CD4-positive, alpha-beta T cell treated with Interleukin-12 subunit alpha and Interleukin-12 subunit beta, for 1 hour (primary cell): ENCODE measurements around the gene KATNB1.

Experiments used
- DNase-seq: peaks from one replicate; pipeline ENCODE4 v3.0.0-alpha.2; 2020

KATNB1 gene, protein sequence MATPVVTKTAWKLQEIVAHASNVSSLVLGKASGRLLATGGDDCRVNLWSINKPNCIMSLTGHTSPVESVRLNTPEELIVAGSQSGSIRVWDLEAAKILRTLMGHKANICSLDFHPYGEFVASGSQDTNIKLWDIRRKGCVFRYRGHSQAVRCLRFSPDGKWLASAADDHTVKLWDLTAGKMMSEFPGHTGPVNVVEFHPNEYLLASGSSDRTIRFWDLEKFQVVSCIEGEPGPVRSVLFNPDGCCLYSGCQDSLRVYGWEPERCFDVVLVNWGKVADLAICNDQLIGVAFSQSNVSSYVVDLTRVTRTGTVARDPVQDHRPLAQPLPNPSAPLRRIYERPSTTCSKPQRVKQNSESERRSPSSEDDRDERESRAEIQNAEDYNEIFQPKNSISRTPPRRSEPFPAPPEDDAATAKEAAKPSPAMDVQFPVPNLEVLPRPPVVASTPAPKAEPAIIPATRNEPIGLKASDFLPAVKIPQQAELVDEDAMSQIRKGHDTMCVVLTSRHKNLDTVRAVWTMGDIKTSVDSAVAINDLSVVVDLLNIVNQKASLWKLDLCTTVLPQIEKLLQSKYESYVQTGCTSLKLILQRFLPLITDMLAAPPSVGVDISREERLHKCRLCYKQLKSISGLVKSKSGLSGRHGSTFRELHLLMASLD

DNA sequence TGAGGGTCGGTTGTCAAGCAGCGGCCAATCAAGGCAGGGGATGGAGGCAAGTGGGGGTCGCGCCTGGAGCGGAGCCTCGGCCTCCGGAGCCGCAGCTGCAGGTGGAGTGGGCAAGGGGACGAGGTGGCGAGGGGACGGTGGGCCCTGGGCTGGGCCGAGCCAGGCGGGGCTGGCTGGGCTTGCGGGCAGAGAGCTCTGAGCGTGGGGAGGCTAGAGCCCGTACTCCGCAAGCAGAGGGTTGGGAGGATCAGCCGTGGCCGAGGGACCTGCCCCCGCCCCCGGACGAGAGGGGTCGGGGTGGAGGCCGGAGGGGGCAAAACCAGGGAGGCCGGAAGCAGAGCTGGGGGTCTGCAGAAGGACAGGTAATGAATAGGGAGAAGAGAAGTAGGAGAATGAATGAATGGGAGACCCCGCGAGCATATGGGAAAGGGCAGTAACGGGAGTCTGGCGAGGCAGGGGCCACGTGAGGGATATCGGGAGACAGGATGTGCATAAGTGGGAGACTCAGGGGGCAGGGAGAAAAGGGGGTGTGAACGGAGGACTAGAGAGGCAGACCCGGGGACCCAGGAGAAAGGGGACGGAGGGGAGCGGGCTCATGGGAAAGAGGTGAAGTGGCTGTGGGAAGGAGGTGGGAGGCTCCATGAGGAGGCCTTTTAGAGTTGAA, at the start of gene KATNB1:
Gene KATNB1, plus strand, starts transcription at position 16 of the 664 bp plus-strand sequence. CDS start 1,474 bp downstream, outside the sequence.
- no peak for DNase-seq

DNA sequence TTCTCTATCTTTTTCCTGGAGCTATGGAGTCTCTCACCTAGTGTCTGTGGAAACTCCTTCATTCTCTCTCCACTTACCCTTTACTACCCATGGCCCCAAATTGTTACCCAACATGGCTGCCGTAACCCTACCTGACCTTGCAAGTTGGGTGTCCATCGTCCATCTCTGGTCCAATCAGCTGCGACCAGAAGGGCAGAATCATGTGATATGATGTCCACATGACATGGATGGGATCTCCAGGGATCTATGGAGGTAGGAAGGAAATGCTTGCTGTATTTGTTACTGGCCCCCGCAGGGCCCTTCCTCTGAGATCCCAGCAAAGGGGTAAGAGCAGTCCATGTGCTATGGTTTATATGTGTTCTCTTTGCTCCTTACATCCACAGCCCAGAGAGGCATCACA, 49.0 kb upstream of the KATNB1 start:
- DNase-seq, result no peak

DNA sequence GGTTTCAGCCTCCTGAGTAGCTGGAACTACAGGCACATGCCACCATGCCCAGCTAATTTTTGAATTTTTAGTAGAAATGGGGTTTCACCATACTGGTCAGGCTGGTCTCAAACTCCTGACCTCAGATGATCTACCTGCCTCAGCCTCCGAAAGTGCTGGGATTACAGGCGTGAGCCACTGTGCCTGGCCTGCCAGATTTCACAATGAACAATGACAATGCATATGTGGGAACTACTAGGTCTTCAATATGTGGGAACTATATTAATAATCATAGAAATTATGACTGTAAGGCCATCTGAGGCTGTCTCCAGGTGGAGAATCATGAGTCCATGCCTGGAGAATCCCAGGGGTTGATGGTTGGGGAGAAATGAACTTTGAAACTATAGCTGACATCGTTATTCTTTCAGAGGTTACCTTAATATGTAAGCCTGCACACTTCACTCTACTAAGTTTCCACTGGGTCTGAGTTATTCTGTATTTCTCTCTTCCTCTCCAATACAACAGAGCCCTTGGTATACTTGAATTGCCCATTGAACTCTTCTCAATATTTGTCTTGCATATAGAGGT, 48.1 kb upstream of the KATNB1 start:
- no peak for DNase-seq

DNA sequence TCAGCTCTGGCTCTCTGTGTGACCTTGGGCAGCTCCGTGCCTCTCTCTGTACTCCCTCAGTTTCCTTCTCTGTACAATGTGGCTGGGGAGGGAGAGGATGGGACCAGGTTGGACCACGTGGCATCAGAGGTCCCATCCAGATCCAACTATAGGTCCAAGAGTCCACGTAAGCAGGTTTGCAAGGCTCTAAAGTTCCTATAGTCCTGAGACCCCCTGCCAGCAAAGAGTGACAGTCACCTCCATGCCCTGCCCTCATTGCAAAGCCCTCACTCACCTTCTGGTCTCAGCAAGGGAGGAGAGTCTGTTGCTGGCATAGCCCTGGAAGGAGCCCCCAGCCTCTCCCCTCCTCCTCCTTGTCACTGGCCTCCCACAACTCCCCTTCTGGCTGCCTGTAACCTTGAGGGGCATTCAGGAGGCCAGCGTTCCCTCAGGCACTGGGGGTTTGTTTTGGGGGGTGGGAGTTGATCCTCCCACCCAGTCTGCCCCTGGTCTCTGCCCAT, 47.0 kb upstream of the KATNB1 start:
- DNase-seq, result no peak

DNA sequence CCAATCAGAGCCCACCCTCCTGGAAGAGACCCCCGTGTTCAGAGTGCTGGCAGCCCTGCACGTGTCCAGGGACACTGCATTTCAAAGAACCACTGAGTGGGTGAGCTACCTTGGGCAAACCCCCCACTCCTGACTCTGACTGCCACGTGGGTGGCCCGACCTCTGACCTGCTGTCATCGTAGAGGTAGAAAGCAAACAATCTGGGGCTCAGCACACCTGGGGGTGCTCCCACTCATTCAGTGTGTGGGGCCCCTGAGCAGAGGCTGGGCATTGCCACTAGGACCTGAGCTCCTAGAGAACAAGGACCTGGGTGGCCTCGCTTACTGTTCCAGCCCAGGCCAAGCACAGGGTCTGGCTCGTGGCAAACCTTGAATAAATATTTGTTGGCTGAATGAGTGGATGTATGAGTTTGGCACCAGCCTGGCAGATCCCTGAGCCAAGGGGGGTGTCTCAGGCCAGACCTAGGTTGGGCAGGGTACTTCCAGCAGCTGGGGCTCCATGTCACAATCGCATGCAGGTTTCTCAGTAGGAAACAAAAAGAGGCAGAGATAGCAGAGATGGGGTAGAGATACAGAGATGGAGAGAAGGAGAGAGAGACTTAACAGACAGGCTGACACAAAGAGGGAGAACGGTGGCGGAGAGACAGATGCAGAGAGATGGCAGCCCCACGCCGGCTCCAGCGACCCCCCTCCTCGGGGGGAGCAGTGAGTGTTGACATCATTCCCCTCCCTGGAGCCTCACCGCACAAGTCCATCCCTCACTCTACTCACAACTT, 46.4 kb upstream of the KATNB1 start:
- DNase-seq, result no peak

DNA sequence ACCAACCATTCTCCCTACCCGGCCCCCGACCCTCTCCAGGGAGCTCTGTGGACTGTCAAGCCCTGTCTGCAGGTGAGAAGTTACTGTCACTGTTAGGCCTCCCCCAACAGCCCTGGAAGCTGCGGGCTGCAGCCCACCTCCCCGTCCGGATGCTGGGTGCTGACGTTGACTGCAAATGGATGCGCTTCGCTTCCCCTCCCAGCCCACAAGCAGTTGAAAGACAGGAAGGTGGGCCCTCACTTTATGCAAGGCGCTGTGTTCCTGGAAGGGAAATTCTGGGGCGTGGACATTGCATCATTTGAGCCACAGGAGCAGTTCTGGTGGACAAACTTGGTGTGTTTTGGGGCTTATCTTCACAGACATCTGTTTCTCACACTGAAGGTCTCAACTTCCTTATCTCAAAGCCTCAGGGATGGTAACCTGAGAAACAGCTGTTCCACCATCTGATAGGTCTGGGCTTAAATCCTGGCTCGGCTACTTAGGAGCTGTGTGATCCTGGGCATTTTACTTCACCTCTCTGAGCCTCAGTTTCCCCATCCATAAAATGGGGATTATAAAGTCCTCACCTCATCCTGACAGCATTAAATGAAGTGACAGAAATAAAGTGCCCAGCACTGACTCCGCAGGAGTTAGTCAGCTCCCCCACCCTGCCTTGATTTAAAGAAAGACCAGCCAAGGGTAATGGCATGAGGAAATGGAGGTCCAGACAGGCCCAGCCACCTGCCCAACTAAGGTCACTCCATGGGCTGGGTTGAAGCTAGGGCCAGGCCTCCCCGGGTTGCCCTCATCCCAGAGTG, 45.6 kb upstream of the KATNB1 start:
- DNase-seq, result peak; percentile 46

DNA sequence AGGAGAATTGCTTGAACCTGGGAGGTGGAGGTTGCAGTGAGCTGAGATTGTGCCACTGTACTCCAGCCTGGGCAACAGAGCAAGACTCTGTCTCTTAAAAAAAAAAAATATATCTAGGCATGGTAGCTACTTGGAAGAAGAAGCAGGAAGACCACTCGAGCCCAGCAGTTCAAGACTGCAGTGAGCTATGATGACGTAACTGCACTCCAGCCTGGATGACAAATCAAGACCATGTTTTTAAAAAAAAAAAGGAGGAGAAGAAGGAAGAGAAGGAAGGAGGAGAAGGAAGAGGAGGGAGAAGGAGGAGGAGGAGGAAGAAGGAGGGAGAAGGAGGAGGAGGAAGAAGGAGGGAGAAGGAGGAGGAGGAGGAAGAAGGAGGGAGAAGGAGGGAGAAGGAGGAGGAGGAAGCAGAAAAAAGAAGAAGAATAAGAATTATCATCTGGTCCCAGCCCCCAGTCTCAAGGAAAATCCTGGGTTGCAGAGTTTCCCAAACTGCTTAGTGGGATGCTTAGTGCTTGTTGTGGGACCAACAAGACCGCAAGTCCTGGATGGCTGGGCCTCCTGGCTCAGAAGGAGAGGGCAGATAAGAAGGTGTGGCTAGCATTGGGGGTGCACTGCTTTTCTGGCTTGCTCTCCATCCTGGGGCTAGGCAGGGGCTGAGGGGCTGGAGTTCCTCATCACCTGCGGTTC, 44.6 kb upstream of the KATNB1 start:
- DNase-seq, result no peak

DNA sequence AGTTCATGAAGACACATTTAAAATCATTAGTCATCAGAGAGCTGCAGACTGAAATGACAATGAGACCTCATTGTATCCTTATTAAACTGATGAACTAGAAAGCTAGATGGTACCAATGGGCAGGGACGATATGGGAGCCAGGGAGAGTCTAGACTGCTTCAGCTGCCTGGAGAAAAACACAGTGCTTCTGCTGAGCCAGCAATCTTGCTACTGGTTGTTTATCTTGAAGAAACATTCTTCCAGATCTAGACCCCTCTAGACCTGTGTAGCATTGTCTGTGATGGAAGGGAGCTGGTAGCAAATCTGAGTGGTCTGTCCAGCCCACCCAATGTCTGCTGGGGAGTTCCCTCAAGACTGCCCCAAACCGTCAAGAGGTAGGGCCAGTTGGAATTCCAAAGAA, 42.9 kb upstream of the KATNB1 start:
- no peak for DNase-seq

DNA sequence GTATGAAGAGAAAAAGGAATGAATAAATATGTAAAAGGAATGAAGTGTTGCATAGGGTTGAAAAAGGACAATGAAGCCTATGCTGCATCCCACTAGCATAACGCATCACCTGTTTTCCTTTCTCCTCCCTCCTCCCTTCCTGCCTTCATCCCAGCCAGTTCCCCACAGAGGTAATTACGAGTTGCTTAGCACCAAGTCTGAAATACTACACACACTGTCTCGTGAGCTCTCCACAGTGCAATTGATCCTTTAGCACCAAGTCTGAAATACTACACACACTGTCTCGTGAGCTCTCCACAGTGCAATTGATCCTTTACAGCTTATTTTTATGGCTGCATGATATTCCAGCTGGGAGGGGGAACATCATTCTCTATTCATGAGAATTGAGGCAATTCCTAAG, 42.0 kb upstream of the KATNB1 start:
- no peak for DNase-seq

DNA sequence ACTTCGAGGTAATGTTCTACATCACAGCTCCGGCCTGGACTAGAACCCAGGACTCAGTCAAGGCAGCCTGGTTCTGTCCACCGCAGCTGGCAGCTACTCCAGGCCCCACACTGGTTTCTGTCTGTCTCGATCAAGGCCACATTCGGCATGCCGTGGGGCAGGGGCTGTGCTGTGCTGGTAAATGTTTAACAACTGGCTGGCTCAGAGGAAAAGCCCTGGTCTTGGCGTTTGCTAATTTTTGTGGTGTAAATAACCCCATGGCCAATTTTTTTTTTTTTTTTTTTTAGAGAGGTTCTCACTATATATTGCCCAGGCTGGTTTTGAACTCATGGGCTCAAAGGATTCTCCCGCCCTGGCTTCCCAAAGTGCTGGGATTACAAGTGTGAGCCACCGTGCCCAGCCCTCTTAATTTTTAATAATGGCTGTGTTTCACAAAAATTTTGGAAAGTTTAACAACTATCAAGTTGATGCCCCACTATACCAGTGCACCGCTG, 41.3 kb upstream of the KATNB1 start:
- no peak for DNase-seq

DNA sequence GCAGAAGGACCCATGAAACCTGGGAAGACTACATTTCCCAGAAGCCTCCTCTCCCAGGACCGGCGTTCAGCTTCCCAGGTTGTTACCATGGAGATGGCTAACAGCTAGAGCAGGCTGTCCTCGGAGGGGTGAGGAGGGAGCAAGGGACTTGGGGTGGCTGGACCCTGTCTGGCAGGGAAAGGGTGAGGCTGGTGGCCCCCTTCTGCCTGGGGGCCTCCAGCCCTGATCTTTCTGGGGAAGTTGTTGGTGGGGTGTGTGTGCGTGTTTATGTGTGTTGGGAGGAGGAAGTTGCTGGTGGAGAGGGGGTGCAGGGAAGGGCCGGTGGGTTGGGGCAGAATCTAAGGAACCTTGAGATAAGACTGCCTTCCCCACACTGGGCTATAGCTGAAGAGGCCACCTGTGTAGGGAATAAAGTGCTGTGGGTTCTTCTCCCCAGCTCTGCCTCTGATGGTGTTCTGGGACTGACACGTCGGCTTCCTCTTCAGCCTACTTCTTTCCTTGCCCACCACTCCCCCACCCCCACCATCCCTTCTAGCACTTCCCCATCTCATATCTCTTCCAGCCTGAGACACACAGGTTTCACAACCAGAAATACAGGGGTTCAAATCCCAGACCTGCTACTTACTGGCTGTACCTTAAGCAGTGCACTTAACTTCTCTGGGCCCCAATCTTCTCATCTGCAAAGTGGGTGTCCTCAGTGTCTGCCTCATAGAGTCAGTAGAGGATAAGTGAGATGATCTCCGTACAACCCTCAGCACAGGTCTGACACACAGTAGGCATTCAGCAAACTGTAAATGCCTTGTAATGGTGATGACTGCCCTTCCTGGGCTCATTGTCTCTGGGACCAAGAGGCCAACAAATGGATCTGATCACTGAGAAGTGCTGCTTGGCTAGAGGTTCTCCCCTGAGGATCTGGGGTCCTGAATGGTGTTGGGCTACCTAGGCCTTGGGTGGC, 40.6 kb upstream of the KATNB1 start, which contains the start of gene DRC7:
Gene DRC7, plus strand, starts transcription at position 82 of the 955 bp plus-strand sequence. CDS start 3,144 bp downstream, outside the sequence.
- DNase-seq, result peak; percentile 30

DNA sequence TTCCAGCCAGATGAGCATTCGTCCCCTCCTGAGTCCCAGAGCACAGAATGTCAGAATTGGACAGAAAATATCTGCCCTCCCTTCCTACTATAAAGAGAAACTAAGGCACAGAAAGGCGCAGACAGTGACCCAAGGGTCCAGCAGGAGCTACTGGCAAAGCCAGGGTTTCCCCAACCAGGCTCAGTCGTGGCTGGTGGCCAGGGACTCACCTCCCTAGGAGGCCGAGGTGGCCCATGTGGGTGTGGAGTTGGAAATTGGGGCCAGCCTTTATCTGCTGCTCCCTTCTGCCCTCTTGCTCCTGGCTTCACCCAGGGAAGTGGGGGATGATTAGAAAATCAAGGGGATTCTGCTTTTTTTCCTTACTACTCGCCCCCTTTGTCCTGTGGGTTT, 39.9 kb upstream of the KATNB1 start:
- no peak for DNase-seq

DNA sequence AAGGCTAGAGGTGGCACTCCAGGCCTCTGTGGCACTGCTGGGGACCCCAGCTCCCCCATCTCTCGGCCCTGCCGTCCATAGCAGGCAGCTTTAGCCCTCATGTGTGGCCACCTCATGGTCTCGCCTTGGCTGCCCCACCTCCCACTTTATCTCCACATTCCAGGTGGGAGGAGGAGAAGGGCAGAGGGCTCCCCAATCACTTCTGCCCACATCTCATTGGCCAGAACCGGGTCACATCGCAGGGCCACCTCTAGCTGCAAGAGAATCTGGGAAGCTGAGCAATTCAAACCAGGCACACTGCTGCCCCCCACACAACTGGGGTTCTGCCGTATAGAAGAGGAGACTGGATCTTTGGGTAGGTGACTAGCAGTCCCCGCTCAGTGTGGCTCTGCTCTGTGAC, 39.3 kb upstream of the KATNB1 start:
- no peak for DNase-seq

DNA sequence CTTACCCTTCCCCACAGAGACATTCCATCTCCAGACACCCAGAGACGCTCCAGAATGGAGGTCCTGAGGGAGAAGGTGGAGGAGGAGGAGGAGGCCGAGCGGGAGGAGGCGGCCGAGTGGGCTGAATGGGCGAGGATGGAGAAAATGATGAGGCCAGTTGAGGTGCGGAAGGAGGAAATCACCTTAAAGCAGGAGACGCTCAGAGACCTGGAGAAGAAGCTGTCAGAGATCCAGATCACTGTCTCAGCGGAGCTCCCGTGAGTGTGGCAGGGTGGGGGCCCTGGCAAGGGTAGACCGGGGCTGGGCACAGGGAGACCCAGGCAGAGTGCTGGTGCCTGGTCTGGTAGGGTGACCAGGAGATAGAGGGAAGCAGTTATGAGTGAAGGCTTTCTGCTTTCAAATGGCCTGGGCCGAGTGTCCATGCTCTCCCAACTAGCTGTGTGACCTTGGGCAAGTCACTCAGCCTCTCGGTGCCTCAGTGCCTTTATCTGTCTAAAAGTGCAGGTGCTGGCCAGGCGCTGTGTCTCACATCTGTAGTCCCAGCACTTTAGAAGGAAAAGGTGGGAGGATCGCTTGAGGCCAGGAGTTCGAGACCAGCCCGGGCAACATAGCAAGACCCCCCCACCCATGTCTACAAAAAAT, 37.6 kb upstream of the KATNB1 start:
- no peak for DNase-seq

DNA sequence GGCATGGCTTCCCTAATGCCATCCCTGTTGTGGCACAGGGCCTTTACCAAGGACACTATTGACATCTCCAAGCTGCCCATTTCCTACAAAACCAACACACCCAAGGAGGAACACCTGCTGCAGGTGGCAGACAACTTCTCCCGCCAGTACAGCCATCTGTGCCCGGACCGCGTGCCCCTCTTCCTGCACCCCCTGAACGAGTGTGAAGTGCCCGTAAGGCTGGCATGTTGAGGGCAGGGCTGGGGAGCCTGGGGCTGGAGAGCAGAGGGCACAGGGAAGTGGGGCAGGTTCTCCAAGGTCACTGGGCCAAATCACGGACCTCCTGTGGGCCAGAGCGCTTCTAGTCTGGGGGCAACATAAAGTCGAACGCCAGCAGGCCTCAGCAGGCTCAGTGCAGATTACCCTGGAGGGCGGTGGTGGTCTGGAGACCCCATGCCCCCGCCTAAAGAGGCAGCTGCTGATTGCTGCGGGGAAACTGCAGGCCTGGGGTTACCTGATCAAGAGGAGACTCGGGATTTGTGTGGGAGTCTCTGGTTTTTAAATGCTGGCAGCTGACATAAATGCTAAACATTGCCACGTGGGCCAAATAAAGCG, 36.7 kb upstream of the KATNB1 start:
- no peak for DNase-seq

DNA sequence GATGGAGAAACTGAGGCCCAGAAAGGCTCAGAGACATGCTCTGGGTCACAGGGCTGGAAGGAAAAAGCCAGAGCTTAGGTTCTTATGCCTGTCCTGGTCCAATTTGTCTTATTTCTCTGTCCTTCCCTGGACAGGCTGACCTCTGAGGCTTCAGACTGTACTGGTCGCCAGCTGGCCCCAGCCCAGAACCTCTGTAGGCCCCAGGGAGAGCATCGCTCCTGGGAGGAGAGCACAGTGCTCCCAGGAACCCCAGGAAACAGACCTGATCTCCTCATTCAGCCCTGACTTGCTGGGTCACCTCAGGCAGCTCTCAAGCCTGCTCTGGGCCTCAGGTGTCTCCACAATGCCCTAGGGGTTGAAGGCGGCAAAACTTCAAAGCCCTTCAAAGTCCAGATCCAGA, 36.1 kb upstream of the KATNB1 start:
- DNase-seq, result no peak

DNA sequence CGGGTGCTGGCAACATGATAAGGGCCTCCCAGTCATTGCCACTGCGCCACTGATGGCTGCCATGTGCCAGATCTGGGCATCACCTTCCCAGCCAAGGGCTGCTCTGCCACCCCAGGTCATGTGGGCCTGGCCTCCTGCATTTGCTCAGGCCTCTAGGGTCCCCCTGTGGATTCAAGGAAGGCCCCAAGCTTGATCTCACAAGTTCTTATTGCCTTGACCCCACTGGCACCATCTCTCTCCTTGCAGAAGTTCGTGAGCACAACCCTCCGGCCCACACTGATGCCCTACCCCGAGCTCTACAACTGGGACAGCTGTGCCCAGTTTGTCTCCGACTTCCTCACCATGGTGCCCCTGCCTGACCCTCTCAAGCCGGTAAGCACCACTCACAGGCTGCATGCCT, 35.7 kb upstream of the KATNB1 start:
- DNase-seq, result no peak

DNA sequence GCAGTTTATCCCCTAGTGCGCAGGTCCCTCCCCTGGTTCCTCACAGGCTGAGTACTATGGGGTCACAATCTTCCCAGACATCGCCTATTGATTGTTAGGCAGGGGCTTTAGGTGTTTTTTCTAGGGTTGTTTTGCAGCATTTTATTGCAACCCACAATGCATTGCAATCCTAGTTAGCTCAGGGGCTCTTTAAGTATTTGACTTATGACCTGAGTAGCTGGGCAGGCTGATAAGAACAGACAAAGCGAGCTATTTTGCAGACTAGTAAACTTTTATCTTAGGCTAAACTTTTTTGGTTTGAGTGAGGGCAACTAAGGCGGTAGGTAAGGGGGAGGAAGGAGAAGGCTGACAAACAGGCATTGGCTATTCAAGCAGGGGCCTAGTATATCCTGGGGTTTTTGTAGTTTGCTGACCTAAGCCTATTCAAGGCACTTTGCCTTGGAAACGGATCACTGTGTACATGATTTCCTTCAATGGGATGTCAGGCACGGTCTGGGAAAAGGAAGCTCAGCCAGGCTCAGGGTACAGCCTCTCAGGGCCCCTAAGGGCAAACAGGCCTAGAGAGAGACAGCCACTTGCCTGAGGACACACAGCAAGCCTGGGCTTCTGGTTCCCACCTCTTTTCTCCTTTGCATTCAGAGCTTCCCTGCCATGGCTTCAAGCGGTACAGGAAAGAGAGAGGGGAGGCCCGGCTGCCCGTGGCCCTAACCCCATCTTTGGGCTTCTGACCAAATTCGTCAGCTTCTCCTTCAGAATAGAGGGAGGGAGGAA, 34.6 kb upstream of the KATNB1 start:
- no peak for DNase-seq
